DND-41 (cell line): ENCODE measurements around the gene GPN1.

ENCODE experiments used
- CTCF ChIP-seq: IDR thresholded peaks from 2 replicates; pipeline ENCODE4 v1.5.1; 2012; ENCODE audit warnings: borderline replicate concordance, low read length, moderate library complexity, mild to moderate bottlenecking; ENCODE audit not compliant: poor library complexity, severe bottlenecking; ENCODE audit errors: extremely low read depth
- EZH2 ChIP-seq: IDR thresholded peaks from 3 replicates; pipeline ENCODE4 v1.6.1; 2012; ENCODE audit warnings: borderline replicate concordance, low read depth, mild to moderate bottlenecking, moderate library complexity, low read length, inconsistent platforms; ENCODE audit not compliant: severe bottlenecking

- TF ChIP-seq CTCF (no peak), EZH2 (no peak)
Observed at GRCh38 chr2:27661371-27661770, 32.5 kb downstream of the GPN1 start.
